ENCODE results near the gene TOM1L2.
A peak's percentile ranks its signal among the peaks of the same experiment; 100 is the strongest.

TOM1L2 gene

GRCh38 chr17:17937201-17937853 lies 34.9 kb downstream of the TOM1L2 start:
- no peak for DNase-seq (ENCODE audit: low read depth in 2 of 2)
- no peak overlapping the region for H3K4me3 ChIP-seq (replicated peaks in 1 of 2; ENCODE audit: low read depth in 2 of 2, low read length in 2 of 2)
- no peak for TF ChIP-seq CTCF (IDR thresholded peaks at IDR 0.05; ENCODE audit: low read depth, low read length)

GRCh38 chr17:17935321-17936271 lies 36.6 kb downstream of the TOM1L2 start:
- no peak for TF ChIP-seq CTCF (IDR thresholded peaks at IDR 0.05; ENCODE audit: low read depth, low read length)

GRCh38 chr17:17934806-17935205 lies 37.4 kb downstream of the TOM1L2 start:
- no peak overlapping the region for H3K4me3 ChIP-seq (replicated peaks in 1 of 2; ENCODE audit: low read depth in 2 of 2, low read length in 2 of 2)
- no peak for TF ChIP-seq CTCF (IDR thresholded peaks at IDR 0.05; ENCODE audit: low read depth, low read length)
- no peak for DNase-seq (ENCODE audit: low read depth in 2 of 2)

More at GRCh38 chr17:17935321-17936271, 36.6 kb downstream of the TOM1L2 start:
- H3K4me3 ChIP-seq (replicated peaks in 1 of 2; ENCODE audit: low read depth in 2 of 2, low read length in 2 of 2), result no peak overlapping the region
- peak; percentile 91 to 92 for DNase-seq (ENCODE audit: low read depth in 2 of 2)

GRCh38 chr17:17934214-17934613 lies 38.0 kb downstream of the TOM1L2 start:
- TF ChIP-seq CTCF (IDR thresholded peaks at IDR 0.05; ENCODE audit: low read depth, low read length), result no peak
- no peak overlapping the region for H3K4me3 ChIP-seq (replicated peaks in 1 of 2; ENCODE audit: low read depth in 2 of 2, low read length in 2 of 2)
- DNase-seq (ENCODE audit: low read depth in 2 of 2), result no peak

GRCh38 chr17:17933775-17934174 lies 38.4 kb downstream of the TOM1L2 start:
- no peak overlapping the region for H3K4me3 ChIP-seq (replicated peaks in 1 of 2; ENCODE audit: low read depth in 2 of 2, low read length in 2 of 2)
- no peak for TF ChIP-seq CTCF (IDR thresholded peaks at IDR 0.05; ENCODE audit: low read depth, low read length)
- DNase-seq (ENCODE audit: low read depth in 2 of 2), result no peak

GRCh38 chr17:17931159-17931558 lies 41.0 kb downstream of the TOM1L2 start:
- no peak for TF ChIP-seq CTCF (IDR thresholded peaks at IDR 0.05; ENCODE audit: low read depth, low read length)
- no peak for DNase-seq (ENCODE audit: low read depth in 2 of 2)

More at GRCh38 chr17:17931159-17931558, 41.0 kb downstream of the TOM1L2 start:
- no peak overlapping the region for H3K4me3 ChIP-seq (replicated peaks in 1 of 2; ENCODE audit: low read depth in 2 of 2, low read length in 2 of 2)

Measured in cardiac fibroblast (primary cell).